Body of pancreas (tissue), 4 donors: Measurements from ENCODE around the gene FBXL4.

ENCODE experiments used
- CTCF ChIP-seq, 7 experiments: fragments of 450-650 bp in 4 of 7; fragments of 200-600 bp in 3 of 7; sonication (generic) in 3 of 7; IDR thresholded peaks; one replicate each; pipeline ENCODE4 v1.5.1; 2016 to 2019; ENCODE audit warnings: antibody characterized with exemption in 7 of 7
- POLR2A ChIP-seq, 3 donors: fragments of 450-650 bp; IDR thresholded peaks; one replicate each; pipeline ENCODE4 v1.6.1; 2016; ENCODE audit warnings: antibody characterized with exemption in 3 of 3, mild to moderate bottlenecking in 2 of 3

GRCh38 chr6:98834060-98835031 lies 113.4 kb downstream of the FBXL4 start, which contains the start of gene POU3F2:
- no peak for TF ChIP-seq CTCF (IDR thresholded peaks at IDR 0.05)
- TF ChIP-seq POLR2A (IDR thresholded peaks at IDR 0.05): no peak
